AG09319 (cell line): ENCODE measurements around the gene PIGX.
"Not testable (repeated sequence)": the region's sequence is repeated elsewhere in the genome, so short reads cannot be mapped to it uniquely, and the experiment has no call there.

ENCODE experiments used
- DNase-seq: peaks from one replicate; pipeline ENCODE4 v3.0.0-alpha.2; 2010; ENCODE audit warnings: low read depth; ENCODE audit errors: extremely low read depth
- CTCF ChIP-seq: IDR thresholded peaks from 2 replicates; pipeline ENCODE4 v1.5.1; 2011; ENCODE audit warnings: low read depth, mild to moderate bottlenecking, inconsistent platforms, low read length, moderate library complexity

The PIGX gene

GRCh38 chr3:196706731-196707130 is 5.4 kb upstream of the PIGX start:
- no peak for DNase-seq
- TF ChIP-seq CTCF: no peak

- TF ChIP-seq CTCF: no peak
- DNase-seq: no peak
Measured at GRCh38 chr3:196707566-196707965, 4.6 kb upstream of the PIGX start.

- TF ChIP-seq CTCF: no peak
- DNase-seq: no peak
Measured at GRCh38 chr3:196708467-196708866, 3.7 kb upstream of the PIGX start.

- no peak for TF ChIP-seq CTCF
- peak; percentile 19 for DNase-seq
Measured at GRCh38 chr3:196712514-196713413, 587 bp downstream of the PIGX start.

- not testable (repeated sequence) for DNase-seq
Measured at GRCh38 chr3:196717162-196717561, 5.0 kb downstream of the PIGX start.

GRCh38 chr3:196721097-196721496 is 8.9 kb downstream of the PIGX start:
- no peak for TF ChIP-seq CTCF
- DNase-seq: no peak

GRCh38 chr3:196726788-196727675 is 14.9 kb downstream of the PIGX start:
- DNase-seq: no peak
- TF ChIP-seq CTCF: no peak
